Common myeloid progenitor, CD34-positive (primary cell): ENCODE results near the gene FXN. TPM values are rescaled to one million over a fixed set of nuclear protein-coding genes. Genes with fewer than 3 reads are reported as not detected.
"Not testable (repeated sequence)": the region's sequence is repeated elsewhere in the genome, so short reads cannot be mapped to it uniquely, and the experiment has no call there.

ENCODE experiments used
- CTCF ChIA-PET: fragments of 350-600 bp; sonication (Branson Sonifier 250); formaldehyde crosslinking; loops from one replicate; lab custom pipeline; 2021; ENCODE audit warnings: antibody characterized with exemption; lab: Charles Lee
- POLR2A ChIA-PET: fragments of 350-600 bp; sonication (Branson Sonifier 250); formaldehyde crosslinking; loops from one replicate; lab custom pipeline; 2021; ENCODE audit warnings: antibody characterized with exemption; lab: Charles Lee
- DNase-seq, 3 donors: peaks; one replicate each; pipeline versions ENCODE4 v3.0.0 to v3.0.0-alpha.2; 2013
- H3K27ac ChIP-seq, 2 experiments: 1 replicate in 1 of 2; 2 replicates in 1 of 2; pipeline ENCODE4 v1.7.0; 2013; ENCODE audit warnings: inconsistent platforms in 2 of 2, low read length in 2 of 2, mild to moderate bottlenecking in 2 of 2, low read depth in 1 of 2, moderate library complexity in 1 of 2; ENCODE audit not compliant: severe bottlenecking in 2 of 2, insufficient read depth in 1 of 2, poor library complexity in 1 of 2
- H3K27me3 ChIP-seq, 5 experiments: replicated peaks in 2 of 5; 1 replicate in 3 of 5; 2 replicates in 2 of 5; pipeline versions ENCODE4 v1.6.1 to v1.7.0; 2013; ENCODE audit warnings: low read length in 4 of 5, mild to moderate bottlenecking in 2 of 5, moderate library complexity in 2 of 5, inconsistent platforms in 1 of 5; ENCODE audit not compliant: insufficient read depth in 5 of 5, control insufficient read depth in 4 of 5
- H3K36me3 ChIP-seq, 4 experiments: 1 replicate in 2 of 4; 2 replicates in 2 of 4; pipeline versions ENCODE4 v1.6.1 to v1.7.0; 2013; ENCODE audit warnings: low read length in 3 of 4, control low read depth in 1 of 4, mild to moderate bottlenecking in 1 of 4; ENCODE audit not compliant: control insufficient read depth in 4 of 4, insufficient read depth in 4 of 4
- H3K4me1 ChIP-seq, 4 experiments: 1 replicate in 3 of 4; 2 replicates in 1 of 4; pipeline versions ENCODE4 v1.6.1 to v1.7.1; 2013; ENCODE audit warnings: low read length in 3 of 4, mild to moderate bottlenecking in 3 of 4, control low read depth in 1 of 4, inconsistent platforms in 1 of 4, moderate library complexity in 1 of 4; ENCODE audit not compliant: control insufficient read depth in 4 of 4, insufficient read depth in 4 of 4; ENCODE audit errors: control extremely low read depth in 1 of 4
- H3K4me3 ChIP-seq, 7 experiments: 1 replicate in 4 of 7; 2 replicates in 3 of 7; pipeline versions ENCODE4 v1.5.1 to v1.7.0; 2013; ENCODE audit warnings: mild to moderate bottlenecking in 7 of 7, low read length in 6 of 7, moderate library complexity in 6 of 7, inconsistent platforms in 2 of 7, low read depth in 2 of 7, control low read depth in 1 of 7; ENCODE audit not compliant: insufficient read depth in 4 of 7, control insufficient read depth in 1 of 7; ENCODE audit errors: extremely low read depth in 1 of 7
- H3K9me3 ChIP-seq, 5 experiments: 1 replicate in 4 of 5; 2 replicates in 1 of 5; pipeline versions ENCODE4 v1.6.1 to v1.7.1; 2013; ENCODE audit warnings: low read length in 4 of 5, mild to moderate bottlenecking in 2 of 5, inconsistent platforms in 1 of 5, low read depth in 1 of 5, moderate library complexity in 1 of 5; ENCODE audit not compliant: control insufficient read depth in 4 of 5, insufficient read depth in 2 of 5; ENCODE audit errors: control extremely low read depth in 1 of 5
- WGBS: methylation state at CpG from one replicate; pipeline ENCODE4 v1.1.5; 2013; ENCODE audit not compliant: insufficient coverage; 5-methylcytosine and 5-hydroxymethylcytosine counted together
- polyA plus RNA-seq: library from polyadenylated mRNA; unstranded; fragments of 120-200 nt; gene quantifications from one replicate; pipeline ENCODE4 v1.2.1, GENCODE V29; 2013

FXN gene
- 31.0 TPM for polyA plus RNA-seq

- Histone ChIP-seq H3K27me3 (no peaks in the 10 kb centered on the region), H3K27ac (peak within 1 kb of the TSS; percentile 33 to 77), H3K4me3 (peak within 1 kb of the TSS; percentile 74 to 93 (median 86)), H3K4me1 (peaks cover 0 to 21% (median 12%) of the 10 kb centered on the region in 4 experiments), H3K9me3 (no peaks in the 10 kb centered on the region), H3K36me3 (peaks cover 0 to 8% (median 0%) of the 10 kb centered on the region in 4 experiments)
- peak; percentile 76 to 88 (median 87) for DNase-seq
- WGBS, result under 1% methylated on average over 50 of the region's 75 CpGs
- CTCF ChIA-PET, result interaction anchor here (0.7 to 1.6 kb wide), 17 partner anchors 9 to 330 kb away, joined by 3 to 6 read pairs (median 4); no protein-coding TSS in a partner anchor
- POLR2A ChIA-PET, result interaction anchor here (0.6 to 1.1 kb wide), 2 partner anchors 11 to 22 kb away, joined by 3 to 5 read pairs; no protein-coding TSS in a partner anchor
Measured at GRCh38 chr9:69035438-69036308, at the start of gene FXN. Gene FXN, plus strand, starts transcription at chr9:69035752. Its CDS starts 31 bp downstream, at chr9:69035783.

- H3K9me3 ChIP-seq, H3K4me3 ChIP-seq, H3K27ac ChIP-seq, H3K36me3 ChIP-seq, H3K27me3 ChIP-seq, DNase-seq, POLR2A ChIA-PET: not testable (repeated sequence)
- CTCF ChIA-PET, result interaction anchor here (1.3 to 1.4 kb wide), 2 partner anchors 31 to 32 kb away, joined by 3 to 4 read pairs; no protein-coding TSS in a partner anchor
- H3K4me1 ChIP-seq, result peaks cover 9 to 28% (median 22%) of the 10 kb centered on the region in 4 experiments
- 93% methylated on average over 6 of the region's 7 CpGs for WGBS
Measured at GRCh38 chr9:68986949-68987348, 48.6 kb upstream of the FXN start.

DNA sequence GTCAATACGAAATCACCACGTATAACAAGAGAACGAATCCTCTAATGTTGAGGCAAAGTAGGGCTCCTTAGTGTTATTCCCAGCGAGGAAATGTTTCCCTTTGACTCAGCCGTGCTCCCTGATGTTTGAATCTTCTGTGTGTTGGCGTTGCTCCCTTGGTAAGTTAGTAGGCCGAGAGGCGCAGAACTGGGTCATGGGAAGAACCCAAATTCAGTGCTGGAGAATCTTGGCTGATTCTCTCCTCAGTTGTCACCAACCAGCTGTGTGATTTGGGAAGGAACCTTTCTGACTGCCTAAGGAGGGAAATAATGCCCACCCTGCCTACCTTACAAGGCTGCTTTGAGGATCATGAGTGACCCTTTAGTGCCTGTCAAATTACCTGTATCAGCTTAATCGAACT is 44.1 kb upstream of the FXN start:
- no peaks in the 10 kb centered on the region for H3K9me3 ChIP-seq
- peaks cover 3 to 14% (median 7%) of the 10 kb centered on the region in 4 experiments for H3K4me1 ChIP-seq
- CTCF ChIA-PET, result no interaction called here
- H3K4me3 ChIP-seq, result no peak overlapping the region
- DNase-seq, result no peak
- POLR2A ChIA-PET, result no interaction called here
- 98% methylated on average over 8 of the region's 9 CpGs for WGBS
- no peak overlapping the region for H3K27ac ChIP-seq
- H3K27me3 ChIP-seq, result no peaks in the 10 kb centered on the region
- peaks cover 0 to 11% (median 3%) of the 10 kb centered on the region in 4 experiments for H3K36me3 ChIP-seq

GRCh38 chr9:68995776-68996175 is 39.8 kb upstream of the FXN start:
- Histone ChIP-seq H3K36me3 (peaks cover 0 to 11% (median 3%) of the 10 kb centered on the region in 4 experiments), H3K4me1 (peaks cover 20 to 47% (median 33%) of the 10 kb centered on the region in 4 experiments), H3K27me3 (no peaks in the 10 kb centered on the region), H3K27ac (peak overlapping the region; percentile 33 to 50), H3K9me3 (no peaks in the 10 kb centered on the region), H3K4me3 (peak overlapping the region in 1 of 7 experiments; percentile 52)
- peak in 1 of 3 donors; percentile 62 for DNase-seq
- ChIA-PET CTCF (interaction anchor here (1.3 to 2.1 kb wide), 6 partner anchors 12 to 148 kb away, joined by 3 to 6 read pairs (median 4); no protein-coding TSS in a partner anchor), POLR2A (interaction anchor here (0.7 kb wide), 1 partner anchor 40 kb away, joined by 3 read pairs; no protein-coding TSS in a partner anchor)
- 80% methylated on average over 1 of the region's 3 CpGs for WGBS

GRCh38 chr9:68996462-68996861 is 39.1 kb upstream of the FXN start:
- Histone ChIP-seq H3K27me3 (no peaks in the 10 kb centered on the region), H3K9me3 (no peaks in the 10 kb centered on the region), H3K4me1 (peaks cover 20 to 47% (median 33%) of the 10 kb centered on the region in 4 experiments), H3K36me3 (peaks cover 0 to 8% (median 5%) of the 10 kb centered on the region in 4 experiments), H3K27ac (peak overlapping the region in 1 of 2 experiments; percentile 50), H3K4me3 (peak overlapping the region in 4 of 7 experiments; percentile 3 to 52 (median 10))
- peak in 2 of 3 donors; percentile 63 to 68 for DNase-seq
- WGBS, result 34% methylated on average over 4 of the region's 5 CpGs
- ChIA-PET POLR2A (no interaction called here), CTCF (interaction anchor here (0.8 to 2.3 kb wide), 10 partner anchors 13 to 413 kb away, joined by 3 to 11 read pairs (median 4); a partner anchor contains a TSS)

- DNase-seq, result no peak
- H3K27me3 ChIP-seq, result no peaks in the 10 kb centered on the region
- ChIA-PET POLR2A (no interaction called here), CTCF (interaction anchor here (0.6 to 2.7 kb wide), 17 partner anchors 13 to 414 kb away, joined by 3 to 13 read pairs (median 4); a partner anchor contains a TSS)
- 95% methylated on average over 3 of the region's 3 CpGs for WGBS
- H3K9me3 ChIP-seq, result no peaks in the 10 kb centered on the region
- peaks cover 20 to 47% (median 33%) of the 10 kb centered on the region in 4 experiments for H3K4me1 ChIP-seq
- no peak overlapping the region for H3K4me3 ChIP-seq
- H3K27ac ChIP-seq, result no peak overlapping the region
- H3K36me3 ChIP-seq, result peaks cover 0 to 4% (median under 1%) of the 10 kb centered on the region in 4 experiments
Measured at GRCh38 chr9:68997666-68998065, 37.9 kb upstream of the FXN start.
